PFSK-1 (cell line): ENCODE measurements around the gene GGA1.

ENCODE experiments used
- FOXP2 ChIP-seq: optimal IDR thresholded peaks from 2 replicates; pipeline ENCODE3; 2011; ENCODE audit warnings: borderline replicate concordance, control low read depth, inconsistent platforms; ENCODE audit not compliant: insufficient read depth; ENCODE audit errors: extremely low read length, extremely low read depth
- POLR2AphosphoS5 ChIP-seq: IDR thresholded peaks from 2 replicates; pipeline ENCODE4 v1.6.1; 2012; ENCODE audit warnings: low read depth, mild to moderate bottlenecking, control low read depth, low read length, moderate library complexity
- SIN3A ChIP-seq: IDR thresholded peaks from 2 replicates; pipeline ENCODE4 v1.6.1; 2012; ENCODE audit warnings: mild to moderate bottlenecking, low read length, moderate library complexity, borderline replicate concordance; ENCODE audit not compliant: insufficient read depth
- TAF1 ChIP-seq: IDR thresholded peaks from 2 replicates; pipeline ENCODE4 v1.6.1; 2012; ENCODE audit warnings: low read length, control low read depth, borderline replicate concordance; ENCODE audit not compliant: insufficient read depth
- TF ChIP-seq, protein P1 (sequence below), 2 experiments: IDR thresholded peaks; 2 replicates each; pipeline versions ENCODE4 v1.6.1 to v1.8.0; 2011 to 2012; ENCODE audit warnings: low read depth in 2 of 2, low read length in 2 of 2, control low read depth in 1 of 2, inconsistent platforms in 1 of 2, mild to moderate bottlenecking in 1 of 2, moderate library complexity in 1 of 2; ENCODE audit not compliant: insufficient read depth in 1 of 2

GGA1 gene

DNA sequence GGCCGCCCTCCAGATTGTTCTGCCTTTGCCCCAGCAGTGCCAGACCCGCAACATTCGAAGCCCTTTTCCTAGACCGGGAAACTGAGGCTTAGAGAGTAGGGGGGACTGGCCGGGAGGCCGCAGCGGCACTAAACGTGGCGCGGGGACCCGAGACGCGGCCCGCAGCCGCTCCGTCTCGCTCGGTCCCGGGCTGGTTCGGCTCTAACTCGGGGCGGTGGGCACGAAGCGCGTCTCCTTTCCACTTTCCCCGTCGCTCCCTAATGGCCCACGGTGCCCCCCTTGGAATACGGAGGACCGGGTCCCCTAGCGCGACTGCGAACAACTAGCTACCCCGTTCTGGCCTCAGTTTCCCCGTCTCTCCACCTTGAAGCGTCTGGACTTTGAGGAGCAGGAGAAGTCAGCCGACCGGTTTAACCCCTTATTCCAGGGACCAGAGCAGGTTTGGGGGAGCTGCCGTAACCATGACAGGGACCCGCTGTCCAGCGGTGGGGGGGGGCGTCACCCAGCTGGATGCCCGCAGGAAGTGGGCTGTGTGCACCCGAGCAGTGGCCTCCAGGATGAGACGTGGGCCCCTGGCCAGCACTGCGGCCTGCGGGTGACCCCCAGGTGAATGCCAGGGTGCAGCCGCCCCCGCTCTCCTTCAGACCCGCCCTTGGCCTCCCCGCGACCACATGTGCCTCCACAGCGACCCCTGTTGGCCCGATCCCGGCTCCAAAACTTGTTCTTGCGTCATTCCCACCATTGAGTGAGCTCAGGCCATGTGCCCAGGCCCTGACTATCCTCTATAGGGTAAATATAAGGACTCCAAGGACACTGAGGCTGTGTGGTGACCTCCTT lies 47.2 kb upstream of the GGA1 start:
- no peak for TF ChIP-seq SIN3A
- no peak for TF ChIP-seq POLR2AphosphoS5
- TF ChIP-seq TAF1: no peak
- TF ChIP-seq, protein P1, sequence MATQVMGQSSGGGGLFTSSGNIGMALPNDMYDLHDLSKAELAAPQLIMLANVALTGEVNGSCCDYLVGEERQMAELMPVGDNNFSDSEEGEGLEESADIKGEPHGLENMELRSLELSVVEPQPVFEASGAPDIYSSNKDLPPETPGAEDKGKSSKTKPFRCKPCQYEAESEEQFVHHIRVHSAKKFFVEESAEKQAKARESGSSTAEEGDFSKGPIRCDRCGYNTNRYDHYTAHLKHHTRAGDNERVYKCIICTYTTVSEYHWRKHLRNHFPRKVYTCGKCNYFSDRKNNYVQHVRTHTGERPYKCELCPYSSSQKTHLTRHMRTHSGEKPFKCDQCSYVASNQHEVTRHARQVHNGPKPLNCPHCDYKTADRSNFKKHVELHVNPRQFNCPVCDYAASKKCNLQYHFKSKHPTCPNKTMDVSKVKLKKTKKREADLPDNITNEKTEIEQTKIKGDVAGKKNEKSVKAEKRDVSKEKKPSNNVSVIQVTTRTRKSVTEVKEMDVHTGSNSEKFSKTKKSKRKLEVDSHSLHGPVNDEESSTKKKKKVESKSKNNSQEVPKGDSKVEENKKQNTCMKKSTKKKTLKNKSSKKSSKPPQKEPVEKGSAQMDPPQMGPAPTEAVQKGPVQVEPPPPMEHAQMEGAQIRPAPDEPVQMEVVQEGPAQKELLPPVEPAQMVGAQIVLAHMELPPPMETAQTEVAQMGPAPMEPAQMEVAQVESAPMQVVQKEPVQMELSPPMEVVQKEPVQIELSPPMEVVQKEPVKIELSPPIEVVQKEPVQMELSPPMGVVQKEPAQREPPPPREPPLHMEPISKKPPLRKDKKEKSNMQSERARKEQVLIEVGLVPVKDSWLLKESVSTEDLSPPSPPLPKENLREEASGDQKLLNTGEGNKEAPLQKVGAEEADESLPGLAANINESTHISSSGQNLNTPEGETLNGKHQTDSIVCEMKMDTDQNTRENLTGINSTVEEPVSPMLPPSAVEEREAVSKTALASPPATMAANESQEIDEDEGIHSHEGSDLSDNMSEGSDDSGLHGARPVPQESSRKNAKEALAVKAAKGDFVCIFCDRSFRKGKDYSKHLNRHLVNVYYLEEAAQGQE (IDR thresholded peaks at IDR 0.05; ENCODE audit: insufficient read depth in 1 of 2, low read depth in 2 of 2, low read length in 2 of 2): no peak
- TF ChIP-seq FOXP2: peak; percentile 40

DNA sequence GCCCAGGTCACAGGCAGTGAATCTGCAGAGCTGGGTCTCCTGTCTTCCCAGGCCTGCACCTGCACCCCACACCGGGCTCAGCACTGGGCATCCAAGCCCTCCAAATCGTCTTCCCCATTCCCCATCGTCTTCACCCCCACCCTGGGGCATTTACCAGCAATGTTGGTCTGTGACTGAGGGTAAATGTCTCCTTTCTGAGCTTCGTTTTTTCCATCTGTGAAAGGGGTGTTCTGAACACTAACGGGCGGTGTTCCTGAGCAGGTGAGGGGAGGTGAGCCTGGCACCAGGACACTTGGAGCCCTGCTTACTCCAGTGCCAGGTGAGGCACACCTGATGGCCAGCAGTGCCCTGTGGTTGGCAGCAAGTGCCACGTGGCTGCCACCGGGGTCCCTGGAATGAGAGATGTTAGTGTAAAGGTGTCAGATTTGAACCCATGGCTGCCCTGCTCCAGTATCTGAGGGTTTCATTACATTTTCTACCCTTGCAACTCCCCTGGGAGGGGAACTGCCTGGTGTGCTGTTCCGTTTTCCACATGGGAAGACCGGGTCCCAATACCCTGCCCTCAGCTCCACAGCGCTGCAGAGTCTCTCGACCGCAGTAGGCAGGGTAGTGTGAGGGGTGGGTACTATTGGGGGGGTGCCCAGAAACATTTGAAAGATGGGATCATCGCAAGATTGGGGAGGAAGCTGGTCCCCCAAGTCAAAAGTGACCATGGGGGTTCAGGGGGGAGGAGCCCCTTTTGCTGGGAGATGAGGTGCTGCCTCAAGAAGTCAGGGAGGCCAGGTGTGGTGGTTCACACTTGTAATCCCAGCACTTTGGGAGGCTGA lies 46.4 kb upstream of the GGA1 start:
- TF ChIP-seq FOXP2 (no peak), SIN3A (no peak), TAF1 (no peak), POLR2AphosphoS5 (no peak)
- TF ChIP-seq, protein P1 (IDR thresholded peaks at IDR 0.05; ENCODE audit: insufficient read depth in 1 of 2, low read depth in 2 of 2, low read length in 2 of 2): no peak

DNA sequence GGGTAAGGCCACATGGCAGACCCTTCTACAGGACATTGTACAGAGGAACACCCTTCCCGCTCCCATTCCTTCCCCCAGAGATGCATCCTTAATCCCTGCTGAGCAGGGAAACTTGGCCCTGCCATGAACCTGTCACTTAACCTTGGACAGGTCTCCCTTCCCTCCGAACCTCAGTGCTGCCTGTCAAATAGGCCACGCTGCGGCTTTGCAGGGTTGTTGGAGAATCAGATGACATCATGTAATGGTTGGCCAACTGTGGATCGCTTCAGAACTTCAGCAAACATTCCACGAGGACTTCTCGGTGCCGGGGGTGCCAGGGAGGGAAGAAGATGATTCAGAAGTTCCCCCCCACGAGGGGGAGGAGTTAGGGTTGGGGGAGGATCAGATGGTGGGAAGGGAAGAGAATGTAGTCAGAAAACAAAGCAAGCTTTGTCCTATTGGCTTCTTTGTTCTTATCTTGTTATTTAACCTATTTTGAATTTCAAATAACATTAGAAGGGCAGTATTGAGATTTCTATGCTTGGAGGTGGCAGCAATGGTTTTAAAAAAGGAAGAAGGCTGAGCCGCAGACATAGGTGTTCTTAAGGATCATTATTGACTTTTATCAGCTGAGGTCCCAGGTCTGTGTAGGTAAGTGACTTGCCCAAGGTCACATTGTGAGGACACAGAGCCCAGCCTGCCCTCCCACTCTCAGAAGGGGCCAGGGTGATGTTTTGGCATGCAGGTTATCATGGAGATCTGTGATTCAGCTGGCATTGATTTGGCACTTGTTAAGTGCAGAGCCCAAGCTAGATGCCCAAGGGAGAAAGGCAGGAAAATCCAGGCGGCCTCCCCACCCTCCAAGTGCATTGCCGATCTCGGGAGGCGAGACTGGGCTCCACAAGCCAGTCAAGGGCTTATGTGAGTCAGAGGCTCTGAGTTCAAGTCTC lies 45.2 kb upstream of the GGA1 start:
- TF ChIP-seq SIN3A: no peak
- no peak for TF ChIP-seq POLR2AphosphoS5
- no peak for TF ChIP-seq FOXP2
- TF ChIP-seq, protein P1 (IDR thresholded peaks at IDR 0.05; ENCODE audit: insufficient read depth in 1 of 2, low read depth in 2 of 2, low read length in 2 of 2): no peak

DNA sequence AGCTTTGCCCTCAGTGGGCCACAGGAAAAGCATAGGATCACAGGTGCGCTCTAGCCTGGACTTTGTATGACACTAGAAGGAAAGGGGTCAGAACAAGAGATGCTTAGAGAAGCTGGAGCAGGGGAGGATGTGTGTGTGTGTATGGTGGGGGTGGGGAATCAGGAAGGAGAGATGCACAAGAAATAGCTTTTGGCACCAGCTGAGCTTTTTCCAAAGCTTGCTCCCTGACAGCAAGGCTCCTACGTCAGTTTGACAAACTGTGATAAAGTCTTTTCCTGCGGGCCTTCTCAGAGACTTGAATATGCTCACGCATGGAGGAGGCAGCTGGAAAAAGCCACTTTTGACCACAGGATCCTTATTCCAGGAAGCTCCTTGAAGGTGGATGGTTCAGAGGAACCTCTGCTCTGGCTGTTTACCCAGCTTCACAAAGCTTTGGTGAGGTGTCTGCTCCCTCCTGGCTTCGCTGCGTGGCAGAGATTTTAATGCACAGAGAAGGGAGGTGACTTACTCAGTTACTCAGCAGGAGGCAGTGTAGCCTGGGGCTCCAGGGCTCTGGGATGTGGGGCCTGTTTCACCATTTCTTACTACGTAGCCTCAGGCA lies 44.4 kb upstream of the GGA1 start:
- TF ChIP-seq SIN3A: no peak
- TF ChIP-seq POLR2AphosphoS5: no peak
- no peak for TF ChIP-seq FOXP2
- TF ChIP-seq, protein P1 (IDR thresholded peaks at IDR 0.05; ENCODE audit: insufficient read depth in 1 of 2, low read depth in 2 of 2, low read length in 2 of 2): no peak
- TF ChIP-seq TAF1: no peak
